Fibroblast of lung (primary cell): ENCODE data around the gene HIVEP1. TPM values are rescaled to one million over a fixed set of nuclear protein-coding genes. Genes with fewer than 3 reads are reported as not detected.
A peak's percentile ranks its signal among the peaks of the same experiment; 100 is the strongest.

Experiments used
- DNase-seq, 2 donors: peaks; one replicate each; pipeline versions ENCODE4 v3.0.0 to v3.0.0-alpha.2; 2010; ENCODE audit warnings: low read depth in 2 of 2
- H2AFZ ChIP-seq: 2 replicates; pipeline ENCODE4 v1.5.1; 2012; ENCODE audit warnings: low read length, control low read depth, inconsistent platforms
- H3K27ac ChIP-seq: 2 replicates; pipeline ENCODE4 v1.5.1; 2011; ENCODE audit warnings: low read length, control low read depth; ENCODE audit not compliant: insufficient read depth
- H3K27me3 ChIP-seq: 2 replicates; pipeline ENCODE4 v1.5.1; 2011; ENCODE audit warnings: mild to moderate bottlenecking, low read length; ENCODE audit not compliant: control insufficient read depth, insufficient read depth
- H3K36me3 ChIP-seq: 2 replicates; pipeline ENCODE4 v1.5.1; 2011; ENCODE audit warnings: low read length; ENCODE audit not compliant: control insufficient read depth, insufficient read depth
- H3K4me1 ChIP-seq: 2 replicates; pipeline ENCODE4 v1.5.1; 2011; ENCODE audit warnings: low read length; ENCODE audit not compliant: control insufficient read depth, insufficient read depth; ENCODE audit errors: extremely low read depth
- H3K4me2 ChIP-seq: 2 replicates; pipeline ENCODE4 v1.5.1; 2011; ENCODE audit warnings: low read length, control low read depth; ENCODE audit not compliant: insufficient read depth; ENCODE audit errors: extremely low read depth
- H3K4me3 ChIP-seq, 4 experiments: fragments of 200-600 bp in 1 of 4; sonication (generic) in 1 of 4; replicated peaks in 1 of 4; 2 replicates each; pipeline ENCODE4 v1.5.1; 2011 to 2016; ENCODE audit warnings: low read length in 4 of 4, low read depth in 3 of 4, mild to moderate bottlenecking in 3 of 4, control low read depth in 2 of 4, inconsistent platforms in 1 of 4, mixed read lengths in 1 of 4; ENCODE audit not compliant: insufficient read depth in 1 of 4; ENCODE audit errors: control extremely low read depth in 1 of 4
- H3K79me2 ChIP-seq: 2 replicates; pipeline ENCODE4 v1.5.1; 2012; ENCODE audit warnings: mild to moderate bottlenecking, low read length, inconsistent platforms; ENCODE audit not compliant: control insufficient read depth, insufficient read depth
- H3K9ac ChIP-seq: 2 replicates; pipeline ENCODE4 v1.5.1; 2011; ENCODE audit warnings: mild to moderate bottlenecking, low read length, control low read depth; ENCODE audit not compliant: insufficient read depth
- H3K9me3 ChIP-seq: 2 replicates; pipeline ENCODE4 v1.5.1; 2012; ENCODE audit warnings: low read depth, low read length; ENCODE audit not compliant: control insufficient read depth, insufficient read depth
- H4K20me1 ChIP-seq: 2 replicates; pipeline ENCODE4 v1.5.1; 2011; ENCODE audit warnings: low read length; ENCODE audit not compliant: control insufficient read depth, insufficient read depth; ENCODE audit errors: extremely low read depth
- CTCF ChIP-seq, 2 donors: IDR thresholded peaks in 1 of 2; conservative IDR thresholded peaks in 1 of 2; 1 replicate in 1 of 2; 2 replicates in 1 of 2; pipeline ENCODE4 v1.5.1; 2011 to 2012; ENCODE audit warnings: low read length in 2 of 2, control low read depth in 1 of 2, inconsistent platforms in 1 of 2, low read depth in 1 of 2, mild to moderate bottlenecking in 1 of 2
- EZH2 ChIP-seq: IDR thresholded peaks from 2 replicates; pipeline ENCODE4 v1.5.1; 2012; ENCODE audit warnings: low read length, control low read depth, mild to moderate bottlenecking; ENCODE audit errors: missing control alignments
- polyA minus RNA-seq: library from RNA; depleted of rRNA, polyadenylated mRNA; stranded (reverse); fragments of >200 nt; gene quantifications from 2 replicates; pipeline ENCODE4 v1.2.3, GENCODE V29; 2011; ENCODE audit warnings: low replicate concordance
- polyA plus RNA-seq, 2 donors: library from polyadenylated mRNA; depleted of rRNA in 1 of 2; stranded (reverse) in 1 of 2; unstranded in 1 of 2; fragments of >200 nt; gene quantifications; 2 replicates each; pipeline ENCODE4 v1.2.1, GENCODE V29; 2011 to 2012; ENCODE audit warnings: missing spikeins in 1 of 2
- total RNA-seq: library from RNA; depleted of rRNA; stranded (reverse); fragments of >200 nt; gene quantifications from 2 replicates; pipeline ENCODE4 v1.2.1, GENCODE V29; 2014

Gene HIVEP1
- total RNA-seq, result 9.9 and 10.3 TPM in 2 replicates
- polyA plus RNA-seq, result 12.6 and 14.6 TPM in 2 replicates
- polyA plus RNA-seq (2012), result 6.1 and 9.6 TPM in 2 replicates
- 13.7 and 24.3 TPM in 2 replicates for polyA minus RNA-seq

DNA sequence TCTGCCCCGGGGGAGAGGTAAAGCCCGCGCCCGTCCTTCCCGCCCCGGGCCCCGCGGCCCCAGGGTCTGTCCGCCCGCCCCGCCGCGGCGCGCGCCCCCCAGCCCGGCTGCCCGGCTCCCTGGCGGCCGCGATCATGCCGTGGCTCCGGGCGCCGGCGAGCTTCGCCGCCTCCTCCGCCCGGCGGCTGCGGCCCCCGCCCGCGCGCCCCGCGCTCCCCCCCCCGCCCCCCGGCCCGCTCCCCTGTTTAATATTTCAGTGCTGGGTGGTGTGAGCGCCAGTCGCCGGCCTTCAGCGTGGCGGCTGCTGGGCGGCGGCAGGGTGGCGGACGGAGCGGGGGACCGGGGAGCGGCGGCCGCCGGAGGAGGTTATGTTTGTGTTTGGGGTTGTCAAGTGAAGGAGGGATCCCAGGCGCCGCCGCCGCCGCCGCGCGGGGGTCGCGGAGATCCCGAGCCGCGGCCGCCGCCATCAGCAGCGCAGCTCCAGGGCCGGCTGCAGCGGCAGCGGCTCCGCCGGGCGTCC lies at the start of gene HIVEP1:
Gene HIVEP1, plus strand, starts transcription at position 275 of the 520 bp plus-strand sequence. CDS start 3,317 bp downstream, outside the sequence.
- DNase-seq, result no peak
- H3K79me2 ChIP-seq, result peaks cover 6% of the 10 kb centered on the region

DNA sequence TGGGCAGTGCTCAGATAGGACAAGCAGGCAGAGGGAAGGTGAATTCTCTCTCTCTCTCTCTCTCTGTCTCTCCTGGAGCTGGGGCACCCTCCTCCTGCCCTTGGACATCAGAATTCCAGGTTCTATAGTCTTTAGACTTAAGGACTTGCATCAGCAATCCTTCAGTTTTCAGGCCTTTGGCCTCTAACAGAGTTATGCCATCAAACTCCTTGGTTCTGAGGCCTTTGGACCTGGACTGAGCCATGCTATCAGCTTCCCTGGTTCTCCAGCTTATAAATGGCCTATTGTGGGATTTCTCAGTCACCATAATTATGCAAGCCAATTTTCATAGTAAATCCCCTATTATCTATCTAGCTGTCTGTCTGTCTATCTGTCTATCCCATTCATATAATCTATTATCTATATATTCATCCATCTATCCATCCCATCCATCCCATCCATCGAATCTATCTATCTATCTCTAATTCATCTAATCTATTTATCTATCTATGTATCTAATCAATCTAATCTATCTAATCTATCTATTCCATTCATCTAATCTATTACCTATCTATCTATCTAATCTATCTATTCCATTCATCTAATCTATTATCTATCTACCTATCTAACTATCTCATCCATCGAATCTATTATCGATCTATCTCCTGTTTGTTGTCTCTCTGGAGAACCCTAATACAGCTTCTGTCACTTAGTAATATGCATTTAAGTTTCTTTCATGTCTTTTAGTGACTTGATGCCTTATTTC lies 48.2 kb upstream of the HIVEP1 start:
- peaks cover 2% of the 10 kb centered on the region for H3K27me3 ChIP-seq
- no peak overlapping the region for H2AFZ ChIP-seq
- no peak overlapping the region for H3K27ac ChIP-seq
- H3K4me3 ChIP-seq, result no peak overlapping the region
- no peaks in the 10 kb centered on the region for H3K36me3 ChIP-seq
- no peaks in the 10 kb centered on the region for H4K20me1 ChIP-seq
- no peak for TF ChIP-seq CTCF (conservative IDR thresholded peaks at IDR 0.05 in 1 of 2, IDR thresholded peaks at IDR 0.05 in 1 of 2; ENCODE audit: low read depth in 1 of 2, low read length in 2 of 2)
- TF ChIP-seq EZH2, result no peak
- no peaks in the 10 kb centered on the region for H3K79me2 ChIP-seq
- H3K4me1 ChIP-seq, result no peaks in the 10 kb centered on the region
- DNase-seq, result no peak
- H3K4me2 ChIP-seq, result no peak overlapping the region
- no peaks in the 10 kb centered on the region for H3K9me3 ChIP-seq
- H3K9ac ChIP-seq, result no peak overlapping the region

More for the DNA sequence above, at the start of gene HIVEP1:
- peak within 1 kb of the TSS; percentile 71 for H3K27ac ChIP-seq
- TF ChIP-seq CTCF (conservative IDR thresholded peaks at IDR 0.05 in 1 of 2, IDR thresholded peaks at IDR 0.05 in 1 of 2; ENCODE audit: low read depth in 1 of 2, low read length in 2 of 2), result no peak
- TF ChIP-seq EZH2, result no peak
- H4K20me1 ChIP-seq, result no peaks in the 10 kb centered on the region
- peaks cover 4% of the 10 kb centered on the region for H3K36me3 ChIP-seq
- H3K27me3 ChIP-seq, result no peaks in the 10 kb centered on the region
- H3K9me3 ChIP-seq, result no peaks in the 10 kb centered on the region
- H3K4me2 ChIP-seq, result peak within 1 kb of the TSS; percentile 52
- no peak within 1 kb of the TSS for H2AFZ ChIP-seq
- peak within 1 kb of the TSS; percentile 73 to 85 (median 80) for H3K4me3 ChIP-seq
- peak within 1 kb of the TSS; percentile 94 for H3K9ac ChIP-seq
- peaks cover 2% of the 10 kb centered on the region for H3K4me1 ChIP-seq

GRCh38 chr6:11964729-11965335 lies 47.3 kb upstream of the HIVEP1 start:
- DNase-seq, result no peak
- no peak overlapping the region for H3K4me2 ChIP-seq
- H3K4me3 ChIP-seq, result no peak overlapping the region
- no peak overlapping the region for H3K27ac ChIP-seq
- no peaks in the 10 kb centered on the region for H3K79me2 ChIP-seq
- peaks cover 2% of the 10 kb centered on the region for H3K27me3 ChIP-seq
- no peak overlapping the region for H3K9ac ChIP-seq
- TF ChIP-seq EZH2 (no peak), CTCF (conservative IDR thresholded peaks at IDR 0.05 in 1 of 2, IDR thresholded peaks at IDR 0.05 in 1 of 2; ENCODE audit: low read depth in 1 of 2, low read length in 2 of 2) (no peak)
- H3K4me1 ChIP-seq, result no peaks in the 10 kb centered on the region
- no peaks in the 10 kb centered on the region for H4K20me1 ChIP-seq
- H2AFZ ChIP-seq, result no peak overlapping the region
- H3K36me3 ChIP-seq, result no peaks in the 10 kb centered on the region
- H3K9me3 ChIP-seq, result no peaks in the 10 kb centered on the region
